Measurements from ENCODE around the gene LKAAEAR1. TPM values are rescaled to one million over a fixed set of nuclear protein-coding genes. Genes with fewer than 3 reads are reported as not detected.

LKAAEAR1 gene
- total RNA-seq, 1 experiment from 2014 or later: 1.7 TPM

DNA sequence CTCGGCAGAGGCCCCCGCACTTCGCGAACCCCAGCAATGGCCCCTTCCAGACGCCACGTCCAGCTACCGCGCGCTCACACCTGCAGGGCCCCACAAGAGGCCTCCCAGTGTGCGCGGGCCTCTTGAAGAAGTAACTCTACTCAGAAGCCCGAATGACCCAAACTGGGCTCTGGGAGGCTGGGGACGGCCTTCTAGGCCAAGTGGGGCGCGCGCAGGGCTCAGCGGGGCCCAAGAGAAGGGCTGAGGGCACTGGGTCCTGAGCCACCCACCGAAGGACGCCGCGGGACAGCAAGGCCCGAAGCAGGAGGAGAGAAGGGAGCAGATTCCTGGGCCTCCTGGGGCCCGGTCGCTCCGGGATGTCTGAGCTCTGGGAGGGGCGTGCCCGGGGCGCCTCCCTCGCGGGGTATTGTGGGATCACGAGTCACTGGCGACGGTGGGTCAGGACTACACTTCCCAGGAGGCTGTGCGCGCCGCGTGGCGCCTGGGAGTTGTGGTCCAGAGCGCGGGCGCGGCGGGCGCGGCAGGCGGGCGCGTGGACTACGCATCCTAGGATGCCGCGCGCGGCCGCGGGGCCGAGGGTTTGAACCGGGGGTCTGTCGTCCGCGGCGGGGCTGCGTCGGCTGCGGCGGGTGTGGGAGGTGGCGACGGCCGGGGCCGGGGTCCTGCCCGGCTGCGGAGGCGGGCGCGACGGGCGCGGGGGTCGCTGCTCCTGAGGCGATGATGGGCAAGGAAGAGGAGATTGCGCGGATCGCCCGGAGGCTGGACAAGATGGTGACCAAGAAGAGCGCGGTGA lies 21.4 kb downstream of the LKAAEAR1 start, which contains the start of gene TCEA2 (continued):
- TF ChIP-seq MLX (CRISPR knock-in tag; IDR thresholded peaks at IDR 0.05) (no peak), E2F4 (CRISPR knock-in tag; IDR thresholded peaks at IDR 0.05; ENCODE audit: borderline replicate concordance, low read depth) (no peak), SMAD4 (CRISPR knock-in tag; IDR thresholded peaks at IDR 0.05) (no peak), NFATC4 (CRISPR knock-in tag; IDR thresholded peaks at IDR 0.05) (no peak), JUN (CRISPR knock-in tag; IDR thresholded peaks at IDR 0.05) (no peak), NR2C2 (CRISPR knock-in tag; IDR thresholded peaks at IDR 0.05) (no peak), ZNF416 (CRISPR knock-in tag; IDR thresholded peaks at IDR 0.05) (no peak), ZNF396 (CRISPR knock-in tag; IDR thresholded peaks at IDR 0.05; ENCODE audit: borderline replicate concordance) (no peak), HMGXB4 (CRISPR knock-in tag; IDR thresholded peaks at IDR 0.05) (no peak), GTF2I (CRISPR knock-in tag; conservative IDR thresholded peaks at IDR 0.05) (no peak), FOXJ3 (CRISPR knock-in tag; IDR thresholded peaks at IDR 0.05; ENCODE audit: borderline replicate concordance) (no peak), ZNF512 (CRISPR knock-in tag; IDR thresholded peaks at IDR 0.05; ENCODE audit: borderline replicate concordance) (no peak), CREB1 (CRISPR knock-in tag; IDR thresholded peaks at IDR 0.05) (no peak), TP53 (CRISPR knock-in tag; IDR thresholded peaks at IDR 0.05) (no peak), ERG (CRISPR knock-in tag; IDR thresholded peaks at IDR 0.05) (no peak), CREM (CRISPR knock-in tag; IDR thresholded peaks at IDR 0.05) (peak; percentile 49; the same call in 1 of the 2 replicates), RELA (CRISPR knock-in tag; IDR thresholded peaks at IDR 0.05; ENCODE audit: borderline replicate concordance) (no peak), NFYB (CRISPR knock-in tag; conservative IDR thresholded peaks at IDR 0.05; ENCODE audit: low read depth) (no peak)
- TF ChIP-seq, protein P1, sequence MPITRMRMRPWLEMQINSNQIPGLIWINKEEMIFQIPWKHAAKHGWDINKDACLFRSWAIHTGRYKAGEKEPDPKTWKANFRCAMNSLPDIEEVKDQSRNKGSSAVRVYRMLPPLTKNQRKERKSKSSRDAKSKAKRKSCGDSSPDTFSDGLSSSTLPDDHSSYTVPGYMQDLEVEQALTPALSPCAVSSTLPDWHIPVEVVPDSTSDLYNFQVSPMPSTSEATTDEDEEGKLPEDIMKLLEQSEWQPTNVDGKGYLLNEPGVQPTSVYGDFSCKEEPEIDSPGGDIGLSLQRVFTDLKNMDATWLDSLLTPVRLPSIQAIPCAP (CRISPR knock-in tag; IDR thresholded peaks at IDR 0.05): no peak
- TF ChIP-seq, protein P2, sequence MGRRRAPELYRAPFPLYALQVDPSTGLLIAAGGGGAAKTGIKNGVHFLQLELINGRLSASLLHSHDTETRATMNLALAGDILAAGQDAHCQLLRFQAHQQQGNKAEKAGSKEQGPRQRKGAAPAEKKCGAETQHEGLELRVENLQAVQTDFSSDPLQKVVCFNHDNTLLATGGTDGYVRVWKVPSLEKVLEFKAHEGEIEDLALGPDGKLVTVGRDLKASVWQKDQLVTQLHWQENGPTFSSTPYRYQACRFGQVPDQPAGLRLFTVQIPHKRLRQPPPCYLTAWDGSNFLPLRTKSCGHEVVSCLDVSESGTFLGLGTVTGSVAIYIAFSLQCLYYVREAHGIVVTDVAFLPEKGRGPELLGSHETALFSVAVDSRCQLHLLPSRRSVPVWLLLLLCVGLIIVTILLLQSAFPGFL (CRISPR knock-in tag; IDR thresholded peaks at IDR 0.05; ENCODE audit: borderline replicate concordance): no peak; the same call in 1 of the 2 replicates
- TF ChIP-seq, protein P3, sequence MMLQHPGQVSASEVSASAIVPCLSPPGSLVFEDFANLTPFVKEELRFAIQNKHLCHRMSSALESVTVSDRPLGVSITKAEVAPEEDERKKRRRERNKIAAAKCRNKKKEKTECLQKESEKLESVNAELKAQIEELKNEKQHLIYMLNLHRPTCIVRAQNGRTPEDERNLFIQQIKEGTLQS (CRISPR knock-in tag; conservative IDR thresholded peaks at IDR 0.05): no peak

Data from WTC11 (cell line).